OCI-LY3 (cell line): ENCODE measurements around the gene WNT9A.

ENCODE experiments used
- CTCF ChIP-seq: fragments of 200-600, 300-600 bp; sonication (generic); IDR thresholded peaks from 2 replicates; pipeline ENCODE4 v1.5.1; 2014; ENCODE audit warnings: antibody characterized with exemption, low read length, low read depth
- EZH2phosphoT487 ChIP-seq: fragments of 200-600 bp; shearing (Covaris generic); IDR thresholded peaks from 2 replicates; pipeline ENCODE4 v1.6.1; 2018; ENCODE audit warnings: antibody characterized with exemption, mixed run types, low read depth

- TF ChIP-seq CTCF (no peak), EZH2phosphoT487 (no peak)
These were observed 29.0 kb downstream of the WNT9A start for GRCh38 chr1:227918736-227919135.
